Measurements from ENCODE around the gene LAPTM5. TPM values are rescaled to one million over a fixed set of nuclear protein-coding genes. Genes with fewer than 3 reads are reported as not detected.

LAPTM5 gene
- total RNA-seq, 1 experiment from 2014 or later, result 0.15 TPM

DNA sequence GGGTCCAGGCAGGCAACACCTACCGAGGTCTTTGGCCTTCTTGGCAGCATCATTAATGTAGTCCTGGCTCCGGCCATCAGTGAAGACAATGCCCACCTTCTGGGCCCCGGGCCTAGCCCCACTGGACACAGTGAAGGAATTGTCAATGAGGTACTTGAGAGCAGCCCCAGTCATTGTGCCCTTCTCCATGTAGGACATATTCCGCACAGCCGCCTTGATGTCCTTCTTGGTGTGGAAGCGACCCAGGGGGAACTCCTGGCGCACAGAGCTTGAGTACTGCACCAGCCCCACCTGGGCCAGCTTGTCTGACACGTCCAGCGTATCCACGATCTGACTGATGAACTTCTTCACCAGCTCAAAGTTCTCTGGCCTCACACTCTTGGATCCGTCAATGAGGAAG lies 41.7 kb downstream of the LAPTM5 start:
- no peak overlapping the region for H3K27ac ChIP-seq (ENCODE audit: insufficient read length, low read depth, low read length)
- H3K9me3 ChIP-seq (ENCODE audit: control insufficient read depth, low read depth, low read length), result no peaks in the 10 kb centered on the region
- no peak overlapping the region for H3K4ac ChIP-seq (ENCODE audit: low read depth, low read length)
- no peak overlapping the region for H2BK120ac ChIP-seq (ENCODE audit: low read depth, low read length, poor library complexity, severe bottlenecking)
- H3K36me3 Mint-ChIP-seq (ENCODE audit: insufficient read depth in 1 of 3, low read depth in 3 of 3), result peaks cover 4 to 14% (median 9%) of the 10 kb centered on the region in 3 experiments; a peak in 5 of 7 replicates
- H3K4me1 ChIP-seq (ENCODE audit: insufficient read depth, low read length), result no peaks in the 10 kb centered on the region
- peaks cover 0 to 4% of the 10 kb centered on the region in 2 experiments; a peak in 1 of 4 replicates for H3K4me1 Mint-ChIP-seq
- no peak overlapping the region for H3T11ph ChIP-seq (ENCODE audit: low read length)
- no peak overlapping the region for H3K9ac ChIP-seq (ENCODE audit: extremely low read depth, insufficient read length, low read length)
- H3K56ac ChIP-seq (ENCODE audit: insufficient read length, low read depth, low read length), result no peak overlapping the region
- H2BK15ac ChIP-seq (ENCODE audit: low read depth, low read length), result no peak overlapping the region
- H2BK12ac ChIP-seq (ENCODE audit: insufficient read length, low read depth, low read length), result no peak overlapping the region
- WGBS (ENCODE audit: extremely low coverage, insufficient read length, low lambda C conversion rate), result no CpG with 5 or more reads among the region's 11 CpGs
- H3K79me2 ChIP-seq (ENCODE audit: insufficient read depth, low read length), result no peaks in the 10 kb centered on the region
- H4K91ac ChIP-seq (ENCODE audit: insufficient read length, low read depth, low read length), result no peak overlapping the region
- no peak overlapping the region for H2BK20ac ChIP-seq (ENCODE audit: low read depth, low read length, poor library complexity, severe bottlenecking)
- no peak overlapping the region for H2BK5ac ChIP-seq (ENCODE audit: insufficient read length, low read length)
- H3K14ac ChIP-seq (ENCODE audit: insufficient read depth, low read length), result no peak overlapping the region
- H4K8ac ChIP-seq (replicated peaks; ENCODE audit: insufficient read length, low read depth, low read length), result no peak overlapping the region
- no peaks in the 10 kb centered on the region for H4K20me1 ChIP-seq (ENCODE audit: control insufficient read depth, insufficient read depth, insufficient read length)
- H3K23me2 ChIP-seq (ENCODE audit: insufficient read length, low read depth, low read length, poor library complexity, severe bottlenecking), result peaks cover 9% of the 10 kb centered on the region
- no peak overlapping the region for H2AFZ ChIP-seq (ENCODE audit: low read length)
- no peak overlapping the region for H3K4me2 ChIP-seq (ENCODE audit: insufficient read depth, insufficient read length, low read length)
- TF ChIP-seq, protein P1, sequence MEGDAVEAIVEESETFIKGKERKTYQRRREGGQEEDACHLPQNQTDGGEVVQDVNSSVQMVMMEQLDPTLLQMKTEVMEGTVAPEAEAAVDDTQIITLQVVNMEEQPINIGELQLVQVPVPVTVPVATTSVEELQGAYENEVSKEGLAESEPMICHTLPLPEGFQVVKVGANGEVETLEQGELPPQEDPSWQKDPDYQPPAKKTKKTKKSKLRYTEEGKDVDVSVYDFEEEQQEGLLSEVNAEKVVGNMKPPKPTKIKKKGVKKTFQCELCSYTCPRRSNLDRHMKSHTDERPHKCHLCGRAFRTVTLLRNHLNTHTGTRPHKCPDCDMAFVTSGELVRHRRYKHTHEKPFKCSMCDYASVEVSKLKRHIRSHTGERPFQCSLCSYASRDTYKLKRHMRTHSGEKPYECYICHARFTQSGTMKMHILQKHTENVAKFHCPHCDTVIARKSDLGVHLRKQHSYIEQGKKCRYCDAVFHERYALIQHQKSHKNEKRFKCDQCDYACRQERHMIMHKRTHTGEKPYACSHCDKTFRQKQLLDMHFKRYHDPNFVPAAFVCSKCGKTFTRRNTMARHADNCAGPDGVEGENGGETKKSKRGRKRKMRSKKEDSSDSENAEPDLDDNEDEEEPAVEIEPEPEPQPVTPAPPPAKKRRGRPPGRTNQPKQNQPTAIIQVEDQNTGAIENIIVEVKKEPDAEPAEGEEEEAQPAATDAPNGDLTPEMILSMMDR (conservative IDR thresholded peaks at IDR 0.05), result no peak
- no peak overlapping the region for H3K18ac ChIP-seq (ENCODE audit: insufficient read length, low read depth, low read length)
- no peak overlapping the region for H3K4me3 Mint-ChIP-seq
- no peak overlapping the region for H3K27ac Mint-ChIP-seq
- no peak overlapping the region for H2AK5ac ChIP-seq (ENCODE audit: insufficient read length, low read length)
- H3K27me3 Mint-ChIP-seq (ENCODE audit: low read depth), result peaks cover 16% of the 10 kb centered on the region
- H3K79me1 ChIP-seq (ENCODE audit: insufficient read depth, low read depth, low read length, poor library complexity, severe bottlenecking), result no peaks in the 10 kb centered on the region
- DNase-seq, result no peak
- H3K27me3 ChIP-seq (ENCODE audit: insufficient read depth, low read length), result no peaks in the 10 kb centered on the region
- H4K5ac ChIP-seq (ENCODE audit: insufficient read length, low read depth, low read length), result no peak overlapping the region
- H3K23ac ChIP-seq (ENCODE audit: insufficient read length, low read depth, low read length), result no peak overlapping the region
- H3K9me3 Mint-ChIP-seq, result peaks cover 23 to 25% of the 10 kb centered on the region in 2 experiments
